HG02973 (cell line): ENCODE data around the gene SLC24A3.

Experiments
- ATAC-seq: cut with Tn5 transposase; IDR thresholded peaks from one replicate; pipeline ENCODE4 v1.9.1; 2021; ENCODE audit warnings: moderate library complexity; ENCODE audit not compliant: unreplicated experiment

SLC24A3 gene

GRCh38 chr20:19301142-19301541, 88.7 kb downstream of the SLC24A3 start:
- no peak for ATAC-seq

- no peak for ATAC-seq
Measured at GRCh38 chr20:19301843-19302242, 89.4 kb downstream of the SLC24A3 start.

- ATAC-seq: no peak
Measured at GRCh38 chr20:19302714-19303113, 90.3 kb downstream of the SLC24A3 start.

- ATAC-seq: no peak
Measured at GRCh38 chr20:19304389-19304788, 91.9 kb downstream of the SLC24A3 start.

DNA sequence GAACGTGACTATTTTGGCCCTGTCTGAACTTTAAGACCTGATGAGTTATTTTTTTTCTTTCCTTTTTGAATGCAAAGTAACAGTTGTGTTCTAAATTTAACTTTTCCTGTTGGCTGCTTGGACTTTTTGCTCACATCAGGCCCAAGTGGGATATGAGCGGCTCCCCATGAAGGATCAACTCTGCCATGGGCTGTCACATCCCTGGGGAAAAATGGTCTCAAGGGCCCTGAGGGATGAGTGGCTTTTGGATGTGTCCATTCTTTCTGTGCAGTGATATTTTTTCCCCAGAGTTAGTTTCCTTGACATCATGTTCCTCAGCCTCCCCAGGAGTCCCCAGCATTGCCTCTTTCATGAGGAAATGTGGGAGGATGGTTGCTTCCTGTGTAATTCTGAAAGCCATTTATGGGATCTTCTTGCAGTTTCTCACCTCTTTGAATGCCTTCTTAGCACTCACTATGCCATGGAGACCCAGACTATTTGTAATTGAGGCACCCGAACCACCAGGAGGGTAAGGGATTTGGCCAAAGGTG, 92.5 kb downstream of the SLC24A3 start:
- no peak for ATAC-seq

GRCh38 chr20:19308146-19308545, 95.7 kb downstream of the SLC24A3 start:
- ATAC-seq: no peak

DNA sequence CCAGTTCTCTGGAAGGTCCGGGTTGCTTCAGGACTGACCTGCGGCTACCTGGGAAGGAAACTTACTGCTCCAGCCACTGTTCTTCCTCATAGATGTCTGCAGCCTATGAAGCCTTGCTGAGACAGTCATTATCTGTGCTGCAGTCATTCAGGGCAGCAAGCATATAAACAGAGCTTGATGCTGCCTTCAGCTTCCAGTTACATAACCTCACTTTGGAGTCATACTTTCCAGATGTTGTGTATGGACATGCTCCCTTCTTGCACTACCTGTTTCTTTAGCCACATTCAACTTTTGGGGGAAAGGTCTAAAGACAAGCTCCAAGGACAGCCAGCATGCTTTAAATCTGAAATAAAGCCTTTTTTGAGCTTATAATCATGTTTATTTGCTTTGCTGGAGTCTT, 98.1 kb downstream of the SLC24A3 start:
- no peak for ATAC-seq

GRCh38 chr20:19313342-19314069, 101.1 kb downstream of the SLC24A3 start:
- ATAC-seq: no peak

GRCh38 chr20:19314621-19315020, 102.2 kb downstream of the SLC24A3 start:
- no peak for ATAC-seq

DNA sequence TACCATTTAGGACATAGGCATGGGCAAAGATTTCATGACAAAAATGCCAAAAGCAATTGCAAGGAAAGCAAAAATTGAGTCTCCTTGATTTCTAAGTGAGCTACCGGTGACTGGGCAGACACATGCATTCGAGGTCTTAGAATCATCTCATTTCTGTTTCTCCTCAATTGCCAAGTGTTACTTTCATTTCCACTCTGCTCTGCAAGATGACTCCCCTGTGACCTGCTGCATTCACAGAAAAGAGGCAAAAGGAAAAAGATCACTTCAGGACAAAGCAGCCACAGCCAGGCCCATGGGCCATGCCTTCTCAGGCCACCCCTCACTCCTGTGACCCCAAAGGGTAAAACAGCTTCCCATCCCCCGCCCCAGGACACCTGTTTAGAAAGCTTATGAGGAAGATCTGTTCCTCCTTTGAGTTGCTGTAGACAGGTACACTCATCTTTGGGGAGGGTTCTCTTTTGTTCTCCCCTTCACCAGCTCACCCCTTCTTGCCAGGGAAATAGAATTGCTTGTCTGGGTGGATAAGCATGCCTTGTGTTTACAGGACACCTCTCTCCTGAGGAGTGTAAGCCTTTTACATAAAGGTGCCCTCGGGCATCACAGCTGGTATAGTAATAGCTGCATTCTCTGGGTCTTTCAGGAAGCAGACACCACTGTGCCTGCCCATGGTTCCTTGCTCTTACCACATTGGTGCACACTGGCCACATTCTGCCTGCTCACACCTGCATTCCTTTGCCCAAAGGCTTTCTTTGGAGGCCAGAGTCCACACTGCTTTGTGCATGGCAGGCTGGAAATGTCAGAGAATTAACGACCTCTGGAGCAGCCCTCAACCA, 105.0 kb downstream of the SLC24A3 start:
- ATAC-seq: no peak

DNA sequence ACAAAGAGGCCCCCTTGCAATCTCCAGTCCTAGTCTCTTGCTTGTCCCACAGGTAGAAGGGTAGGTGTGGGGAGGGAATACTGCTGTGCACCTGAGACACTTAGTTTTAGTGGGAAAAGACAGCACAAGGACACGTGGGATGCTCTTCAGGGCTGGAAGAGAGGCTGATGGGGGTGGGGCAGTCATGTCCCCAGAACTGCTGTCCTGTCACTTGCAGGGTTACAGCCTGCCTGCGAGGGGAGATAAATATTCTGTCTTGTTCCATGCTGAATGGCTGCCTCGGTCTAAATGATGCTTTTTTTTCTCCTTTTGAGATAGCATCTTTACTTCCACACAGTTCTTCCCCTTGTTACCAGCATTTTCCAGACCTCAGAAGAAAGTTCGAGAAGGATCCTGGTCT, 106.2 kb downstream of the SLC24A3 start:
- no peak for ATAC-seq

DNA sequence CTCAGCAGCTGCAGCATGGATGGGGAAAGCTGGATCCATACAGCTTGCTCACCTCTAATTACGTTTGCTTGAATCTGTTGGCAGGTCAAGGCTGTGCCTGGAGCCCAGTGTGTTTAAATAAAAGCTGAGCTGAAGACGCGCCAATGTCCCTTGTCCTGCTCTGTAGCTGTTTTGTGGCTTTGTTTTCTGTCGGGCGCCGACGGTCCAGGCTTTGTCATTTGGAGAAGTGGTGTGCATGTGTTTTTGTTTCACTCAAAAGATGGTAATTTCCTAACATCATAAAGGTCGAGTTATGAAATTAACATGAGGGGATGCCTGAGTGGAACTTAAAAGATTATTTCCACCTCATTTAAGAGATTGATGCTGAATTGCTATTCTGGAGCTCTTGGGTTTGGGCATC, 107.6 kb downstream of the SLC24A3 start:
- ATAC-seq: no peak

DNA sequence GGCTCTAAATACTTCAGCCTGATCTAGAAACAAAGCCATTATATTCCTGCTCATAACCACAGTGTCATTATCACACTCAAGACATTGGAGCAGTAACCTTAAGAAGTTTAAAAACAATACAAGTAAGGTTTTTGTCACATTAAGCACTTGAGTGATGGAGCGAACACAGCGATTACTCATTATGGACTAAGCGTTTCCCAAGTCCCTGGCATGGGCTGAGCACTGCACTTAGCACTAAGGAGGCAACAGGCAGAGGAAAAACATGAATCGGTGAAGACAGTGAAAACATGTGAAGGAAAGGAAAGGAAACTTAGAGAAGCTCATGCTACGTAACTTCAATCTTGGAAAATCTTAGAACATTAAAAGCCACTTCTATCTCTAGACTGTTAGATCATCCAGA, 108.7 kb downstream of the SLC24A3 start:
- no peak for ATAC-seq

DNA sequence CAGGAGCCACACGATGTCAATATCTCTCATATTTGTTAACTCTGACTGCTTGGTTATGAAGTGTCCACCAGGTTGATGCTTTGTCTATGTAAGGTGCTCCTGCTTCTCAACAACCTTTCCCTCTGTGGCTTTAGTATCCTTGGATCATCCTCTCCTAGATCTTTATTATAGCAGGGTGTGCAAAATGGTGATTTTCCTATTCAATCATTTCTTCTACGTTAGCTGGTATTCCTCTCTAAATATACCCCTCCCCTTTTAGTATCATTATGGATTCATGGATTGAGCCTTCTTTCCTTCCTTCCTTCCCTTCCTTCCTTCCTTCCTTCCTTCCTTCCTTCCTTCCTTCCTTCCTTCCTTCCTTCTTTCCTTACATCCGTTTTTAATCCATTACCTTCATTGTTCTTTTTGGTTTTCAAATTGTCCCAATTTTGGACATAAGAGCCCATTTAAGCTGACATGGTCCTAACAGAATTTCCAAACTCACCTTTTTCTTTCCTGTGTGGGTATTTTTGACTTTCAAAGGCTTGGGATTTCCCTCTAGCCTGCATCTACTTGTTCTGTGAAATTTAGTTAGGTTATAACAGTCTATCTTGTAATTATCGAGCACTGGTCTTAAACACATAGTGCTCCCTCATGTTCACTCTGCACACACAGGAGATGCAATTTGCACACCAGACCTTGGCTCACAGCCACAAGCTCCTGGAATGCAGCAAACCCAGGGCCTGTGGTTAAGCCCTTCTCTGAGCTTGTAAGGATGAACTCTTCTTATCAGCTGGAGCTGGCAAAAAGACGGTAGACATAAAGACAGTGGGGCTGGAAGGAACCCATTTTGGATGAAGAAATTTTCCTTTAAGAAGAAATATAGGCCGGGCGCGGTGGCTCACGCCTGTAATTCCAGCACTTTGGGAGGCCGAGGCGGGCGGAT, 109.9 kb downstream of the SLC24A3 start:
- ATAC-seq: no peak

GRCh38 chr20:19327401-19327800, 115.0 kb downstream of the SLC24A3 start:
- ATAC-seq: no peak

GRCh38 chr20:19328676-19329075, 116.2 kb downstream of the SLC24A3 start:
- ATAC-seq: no peak

DNA sequence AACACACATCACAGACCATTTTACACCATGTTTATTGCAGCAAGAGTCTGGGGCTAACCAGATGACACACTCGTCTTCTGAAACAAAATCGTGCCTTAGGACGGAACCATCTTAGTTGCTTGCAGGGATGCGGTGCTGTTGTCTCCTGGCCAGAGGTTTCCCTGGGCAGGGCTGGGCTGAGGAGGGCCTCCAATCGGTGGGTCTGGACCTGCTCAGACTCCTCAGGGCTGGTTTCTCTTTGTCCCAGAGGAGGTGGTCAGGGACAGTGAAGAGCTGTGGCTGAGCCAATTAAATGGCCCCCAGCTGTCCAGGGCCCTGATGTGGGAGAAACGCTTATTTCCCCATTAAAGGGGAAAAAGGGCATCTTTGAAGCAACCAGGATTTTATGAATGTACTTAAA, 117.6 kb downstream of the SLC24A3 start:
- no peak for ATAC-seq

GRCh38 chr20:19330731-19331130, 118.3 kb downstream of the SLC24A3 start:
- no peak for ATAC-seq

DNA sequence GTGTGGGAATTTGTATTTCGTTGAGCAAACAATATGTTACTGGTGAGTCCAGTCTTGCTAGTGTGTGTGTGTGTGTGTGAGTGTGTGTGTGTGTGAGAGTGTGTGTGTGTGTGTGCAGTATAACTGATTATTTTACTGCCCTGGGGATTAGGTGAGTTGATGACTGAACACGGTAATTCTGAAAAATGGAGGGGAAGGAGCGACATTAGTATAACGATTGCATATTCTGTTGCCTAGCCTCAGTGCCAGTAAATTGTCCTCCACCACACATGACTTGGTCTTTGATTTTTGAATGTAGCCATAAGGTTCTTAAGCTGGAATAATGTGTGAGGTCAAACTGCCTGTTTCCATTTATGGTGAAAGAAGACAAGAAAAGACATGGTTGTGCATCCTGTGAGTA, 121.1 kb downstream of the SLC24A3 start:
- no peak for ATAC-seq

GRCh38 chr20:19335341-19335740, 122.9 kb downstream of the SLC24A3 start:
- ATAC-seq: no peak

DNA sequence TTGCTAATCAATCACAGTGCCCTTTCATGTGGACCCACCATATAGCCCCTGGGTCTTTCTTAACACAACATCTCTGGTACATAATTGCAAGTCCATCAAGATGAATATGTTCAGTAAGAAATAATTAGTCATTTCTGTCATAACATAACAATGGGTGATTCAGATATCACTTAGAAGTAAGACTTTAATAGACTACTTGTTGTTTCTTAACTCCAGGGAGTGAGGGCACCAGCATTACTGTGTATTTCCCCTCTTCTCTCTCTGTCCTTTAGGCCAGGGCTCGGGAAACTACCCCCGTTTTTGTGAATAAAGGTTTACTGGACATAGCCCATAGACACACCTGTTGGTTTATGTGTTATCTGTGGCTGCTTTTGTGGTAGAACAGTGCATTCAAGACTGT, 123.5 kb downstream of the SLC24A3 start:
- ATAC-seq: no peak
